NB4 (cell line): ENCODE measurements around the gene USP20.

ENCODE experiments used
- DNase-seq: peaks from one replicate; pipeline ENCODE4 v3.0.0; 2010; ENCODE audit warnings: low read depth
- H3K4me3 ChIP-seq: one replicate; pipeline ENCODE4 v1.5.1; 2011; ENCODE audit warnings: mild to moderate bottlenecking, low read depth, low read length, moderate library complexity
- CTCF ChIP-seq: IDR thresholded peaks from one replicate; pipeline ENCODE4 v1.5.1; 2012; ENCODE audit warnings: low read depth, low read length
- MAX ChIP-seq: IDR thresholded peaks from 2 replicates; pipeline ENCODE4 v1.6.1; 2011; ENCODE audit warnings: low read depth, low read length
- MYC ChIP-seq: IDR thresholded peaks from 2 replicates; pipeline ENCODE4 v1.6.1; 2011; ENCODE audit warnings: low read depth, low read length
- POLR2A ChIP-seq: IDR thresholded peaks from 2 replicates; pipeline ENCODE4 v1.6.1; 2011; ENCODE audit warnings: mild to moderate bottlenecking; ENCODE audit not compliant: insufficient read length; ENCODE audit errors: extremely low read depth

Gene USP20

DNA sequence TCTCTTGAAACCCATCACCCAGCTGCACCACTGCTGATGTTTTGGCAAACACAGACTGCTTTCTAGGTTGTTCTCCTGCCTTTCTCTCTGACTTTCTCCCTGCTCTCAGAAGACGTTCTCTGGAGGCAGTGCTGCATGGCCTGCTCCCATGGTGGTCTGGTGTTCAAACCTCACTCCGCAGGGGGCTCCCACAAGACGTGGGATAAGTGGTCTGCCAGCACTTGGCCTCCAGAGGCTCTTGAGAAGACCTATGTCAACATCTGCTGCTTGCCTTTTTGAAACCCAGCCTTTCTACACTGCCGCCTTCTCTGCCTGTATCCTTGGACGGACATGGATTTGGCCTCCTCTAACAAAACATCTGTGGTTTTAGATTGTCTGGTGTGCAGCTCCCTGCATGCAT is 16.6 kb downstream of the USP20 start:
- no peak for TF ChIP-seq CTCF
- no peak for TF ChIP-seq MAX
- TF ChIP-seq POLR2A = no peak
- TF ChIP-seq MYC = no peak
- DNase-seq = peak; percentile 32
- no peak overlapping the region for H3K4me3 ChIP-seq

GRCh38 chr9:129852579-129852978 is 17.3 kb downstream of the USP20 start:
- TF ChIP-seq MYC = no peak
- TF ChIP-seq MAX = no peak
- TF ChIP-seq POLR2A = no peak
- no peak for TF ChIP-seq CTCF
- DNase-seq = no peak
- no peak overlapping the region for H3K4me3 ChIP-seq

- no peak for TF ChIP-seq POLR2A
- no peak for TF ChIP-seq CTCF
- no peak for TF ChIP-seq MAX
- no peak overlapping the region for H3K4me3 ChIP-seq
- DNase-seq = no peak
Observed at GRCh38 chr9:129853614-129854013, 18.4 kb downstream of the USP20 start.

- no peak for TF ChIP-seq MYC
- TF ChIP-seq MAX = no peak
- TF ChIP-seq CTCF = no peak
- no peak for TF ChIP-seq POLR2A
- H3K4me3 ChIP-seq = no peak overlapping the region
- DNase-seq = no peak
Observed at GRCh38 chr9:129854588-129855110, 19.4 kb downstream of the USP20 start.

DNA sequence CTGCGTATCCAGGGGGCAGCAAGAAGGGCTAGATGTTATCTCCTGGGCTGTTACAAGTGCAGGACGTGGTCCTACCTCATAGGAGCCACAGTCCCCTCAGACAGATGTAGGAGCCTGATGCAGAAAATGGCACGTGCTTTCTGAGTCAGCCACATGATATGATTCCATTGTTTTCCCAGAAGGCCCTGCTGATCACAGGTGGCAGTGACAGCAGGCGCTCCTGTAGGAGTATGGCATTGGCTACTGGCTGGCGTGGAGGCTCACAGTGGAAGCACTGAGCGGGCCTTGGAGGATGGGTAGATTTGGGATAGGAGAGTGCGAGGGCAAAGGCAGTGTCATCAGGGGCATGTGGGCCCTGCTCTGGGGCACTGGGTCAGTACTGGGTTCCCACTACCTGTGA is 21.9 kb downstream of the USP20 start:
- TF ChIP-seq POLR2A (no peak), MYC (no peak)
- no peak for DNase-seq

GRCh38 chr9:129858167-129858962 is 23.1 kb downstream of the USP20 start:
- no peak overlapping the region for H3K4me3 ChIP-seq
- TF ChIP-seq MYC (no peak), CTCF (no peak), MAX (no peak), POLR2A (no peak)

More for the DNA sequence above, 21.9 kb downstream of the USP20 start:
- H3K4me3 ChIP-seq = no peak overlapping the region

More at GRCh38 chr9:129858167-129858962, 23.1 kb downstream of the USP20 start:
- DNase-seq = no peak
